Body of pancreas (tissue), 4 donors: ENCODE data around the gene CHN2.

Experiments used
- POLR2A ChIP-seq, 3 donors: fragments of 450-650 bp; IDR thresholded peaks; one replicate each; pipeline ENCODE4 v1.6.1; 2016; ENCODE audit warnings: antibody characterized with exemption in 3 of 3, mild to moderate bottlenecking in 2 of 3
- TF ChIP-seq, protein P1 (sequence below), 7 experiments: fragments of 450-650 bp in 4 of 7; fragments of 200-600 bp in 3 of 7; sonication (generic) in 3 of 7; IDR thresholded peaks; one replicate each; pipeline ENCODE4 v1.5.1; 2016 to 2019; ENCODE audit warnings: antibody characterized with exemption in 7 of 7

DNA sequence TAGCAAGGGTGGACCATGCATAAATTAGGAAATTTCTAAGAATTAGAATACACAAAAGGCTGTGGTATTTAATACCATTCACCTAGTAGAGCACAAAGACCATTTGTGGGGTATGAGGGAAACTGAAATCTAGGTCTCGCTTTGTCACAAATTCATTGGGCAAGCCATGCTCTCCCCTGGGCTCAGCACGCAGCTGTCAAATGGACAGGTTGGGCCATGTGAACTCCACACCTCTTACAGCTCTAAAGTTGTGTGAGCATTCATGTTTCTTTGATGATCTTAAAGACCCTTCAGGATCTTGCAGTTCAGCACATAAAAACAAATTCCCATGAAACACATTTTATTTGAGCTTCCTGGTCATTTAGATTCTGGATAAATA is 121.3 kb downstream of the CHN2 start:
- TF ChIP-seq, protein P1, sequence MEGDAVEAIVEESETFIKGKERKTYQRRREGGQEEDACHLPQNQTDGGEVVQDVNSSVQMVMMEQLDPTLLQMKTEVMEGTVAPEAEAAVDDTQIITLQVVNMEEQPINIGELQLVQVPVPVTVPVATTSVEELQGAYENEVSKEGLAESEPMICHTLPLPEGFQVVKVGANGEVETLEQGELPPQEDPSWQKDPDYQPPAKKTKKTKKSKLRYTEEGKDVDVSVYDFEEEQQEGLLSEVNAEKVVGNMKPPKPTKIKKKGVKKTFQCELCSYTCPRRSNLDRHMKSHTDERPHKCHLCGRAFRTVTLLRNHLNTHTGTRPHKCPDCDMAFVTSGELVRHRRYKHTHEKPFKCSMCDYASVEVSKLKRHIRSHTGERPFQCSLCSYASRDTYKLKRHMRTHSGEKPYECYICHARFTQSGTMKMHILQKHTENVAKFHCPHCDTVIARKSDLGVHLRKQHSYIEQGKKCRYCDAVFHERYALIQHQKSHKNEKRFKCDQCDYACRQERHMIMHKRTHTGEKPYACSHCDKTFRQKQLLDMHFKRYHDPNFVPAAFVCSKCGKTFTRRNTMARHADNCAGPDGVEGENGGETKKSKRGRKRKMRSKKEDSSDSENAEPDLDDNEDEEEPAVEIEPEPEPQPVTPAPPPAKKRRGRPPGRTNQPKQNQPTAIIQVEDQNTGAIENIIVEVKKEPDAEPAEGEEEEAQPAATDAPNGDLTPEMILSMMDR (IDR thresholded peaks at IDR 0.05), result no peak
- TF ChIP-seq POLR2A (IDR thresholded peaks at IDR 0.05), result no peak
